ENCODE results near the gene EIF4A2. TPM values are rescaled to one million over a fixed set of nuclear protein-coding genes. Genes with fewer than 3 reads are reported as not detected.
A peak's percentile ranks its signal among the peaks of the same experiment; 100 is the strongest.

Gene EIF4A2
- polyA plus RNA-seq (ENCODE audit: insufficient read length in 3 of 3), result 100 to 1,000 TPM; 718 to 864 (median 851) TPM
- long read RNA-seq, donor 1, full-length matches to known transcripts, result 297 of 411 reads
- long read RNA-seq, donor 1, partial matches to known transcripts, result 32 of 411 reads
- long read RNA-seq, donor 1, other reads (novel, unspliced or antisense), result 82 of 411 reads
- long read RNA-seq, donor 2, transcript EIF4A2-205 (11 exons, 1,889 nt), result minor isoform, 83 of 443 reads
- long read RNA-seq, donor 2, transcript EIF4A2-201 (11 exons, 1,919 nt), result major isoform, 205 of 443 reads
- long read RNA-seq, donor 2, transcript EIF4A2-207 (10 exons, 1,729 nt), result minor isoform, 15 of 443 reads
- long read RNA-seq, donor 2, transcript EIF4A2-203 (10 exons, 1,751 nt), result minor isoform, 39 of 443 reads
- long read RNA-seq, donor 2, partial matches to known transcripts, result 66 of 443 reads
- long read RNA-seq, donor 2, other reads (novel, unspliced or antisense), result 13 of 443 reads
- long read RNA-seq, donor 3, transcript EIF4A2-201 (11 exons, 1,919 nt), result major isoform, 138 of 310 reads
- long read RNA-seq, donor 3, transcript EIF4A2-205 (11 exons, 1,889 nt), result minor isoform, 63 of 310 reads
- long read RNA-seq, donor 3, transcript EIF4A2-203 (10 exons, 1,751 nt), result minor isoform, 33 of 310 reads
- long read RNA-seq, donor 3, transcript EIF4A2-208 (4 exons, 600 nt), result minor isoform, 11 of 310 reads
- long read RNA-seq, donor 3, partial matches to known transcripts, result 37 of 310 reads
- long read RNA-seq, donor 3, other reads (novel, unspliced or antisense), result 6 of 310 reads
- long read RNA-seq, donor 4, transcript EIF4A2-207 (10 exons, 1,729 nt), result minor isoform, 20 of 322 reads
- long read RNA-seq, donor 4, transcript EIF4A2-203 (10 exons, 1,751 nt), result minor isoform, 32 of 322 reads
- long read RNA-seq, donor 4, transcript EIF4A2-201 (11 exons, 1,919 nt), result major isoform, 155 of 322 reads
- long read RNA-seq, donor 4, transcript EIF4A2-205 (11 exons, 1,889 nt), result minor isoform, 53 of 322 reads
- long read RNA-seq, donor 4, partial matches to known transcripts, result 23 of 322 reads
- long read RNA-seq, donor 4, other reads (novel, unspliced or antisense), result 17 of 322 reads
- long read RNA-seq, donor 5, transcript EIF4A2-201 (11 exons, 1,919 nt), result major isoform, 83 of 140 reads
- long read RNA-seq, donor 5, transcript EIF4A2-205 (11 exons, 1,889 nt), result minor isoform, 24 of 140 reads
- long read RNA-seq, donor 5, transcript EIF4A2-203 (10 exons, 1,751 nt), result minor isoform, 7 of 140 reads
- long read RNA-seq, donor 5, transcript EIF4A2-207 (10 exons, 1,729 nt), result minor isoform, 5 of 140 reads
- long read RNA-seq, donor 5, partial matches to known transcripts, result 6 of 140 reads
- long read RNA-seq, donor 5, other reads (novel, unspliced or antisense), result 5 of 140 reads
- long read RNA-seq, donor 6, transcript EIF4A2-201 (11 exons, 1,919 nt), result major isoform, 153 of 436 reads
- long read RNA-seq, donor 6, transcript EIF4A2-205 (11 exons, 1,889 nt), result minor isoform, 56 of 436 reads
- long read RNA-seq, donor 6, transcript EIF4A2-203 (10 exons, 1,751 nt), result minor isoform, 42 of 436 reads
- long read RNA-seq, donor 6, transcript EIF4A2-207 (10 exons, 1,729 nt), result minor isoform, 19 of 436 reads
- long read RNA-seq, donor 6, partial matches to known transcripts, result 63 of 436 reads
- long read RNA-seq, donor 6, other reads (novel, unspliced or antisense), result 82 of 436 reads
- long read RNA-seq, donor 7, transcript EIF4A2-207 (10 exons, 1,729 nt), result minor isoform, 15 of 273 reads
- long read RNA-seq, donor 7, transcript EIF4A2-205 (11 exons, 1,889 nt), result minor isoform, 54 of 273 reads
- long read RNA-seq, donor 7, transcript EIF4A2-201 (11 exons, 1,919 nt), result major isoform, 125 of 273 reads
- long read RNA-seq, donor 7, transcript EIF4A2-203 (10 exons, 1,751 nt), result minor isoform, 27 of 273 reads
- long read RNA-seq, donor 7, partial matches to known transcripts, result 18 of 273 reads
- long read RNA-seq, donor 7, other reads (novel, unspliced or antisense), result 7 of 273 reads
- long read RNA-seq, donor 8, transcript EIF4A2-205 (11 exons, 1,889 nt), result minor isoform, 21 of 117 reads
- long read RNA-seq, donor 8, transcript EIF4A2-203 (10 exons, 1,751 nt), result minor isoform, 8 of 117 reads
- long read RNA-seq, donor 8, transcript EIF4A2-201 (11 exons, 1,919 nt), result major isoform, 71 of 117 reads
- long read RNA-seq, donor 8, partial matches to known transcripts, result 0 of 117 reads
- long read RNA-seq, donor 8, other reads (novel, unspliced or antisense), result 5 of 117 reads
- long read RNA-seq, donor 9, transcript EIF4A2-207 (10 exons, 1,729 nt), result minor isoform, 15 of 410 reads
- long read RNA-seq, donor 9, transcript EIF4A2-205 (11 exons, 1,889 nt), result minor isoform, 64 of 410 reads
- long read RNA-seq, donor 9, transcript EIF4A2-203 (10 exons, 1,751 nt), result minor isoform, 33 of 410 reads
- long read RNA-seq, donor 9, transcript EIF4A2-201 (11 exons, 1,919 nt), result major isoform, 197 of 410 reads
- long read RNA-seq, donor 9, partial matches to known transcripts, result 47 of 410 reads
- long read RNA-seq, donor 9, other reads (novel, unspliced or antisense), result 19 of 410 reads
- long read RNA-seq, donor 10, full-length matches to known transcripts, result 225 of 303 reads
- long read RNA-seq, donor 10, partial matches to known transcripts, result 66 of 303 reads
- long read RNA-seq, donor 10, other reads (novel, unspliced or antisense), result 12 of 303 reads
- long read RNA-seq, donor 11, transcript EIF4A2-208 (4 exons, 600 nt), result minor isoform, 6 of 169 reads
- long read RNA-seq, donor 11, transcript EIF4A2-205 (11 exons, 1,889 nt), result minor isoform, 31 of 169 reads
- long read RNA-seq, donor 11, transcript EIF4A2-201 (11 exons, 1,919 nt), result major isoform, 84 of 169 reads
- long read RNA-seq, donor 11, transcript EIF4A2-203 (10 exons, 1,751 nt), result minor isoform, 15 of 169 reads
- long read RNA-seq, donor 11, partial matches to known transcripts, result 24 of 169 reads
- long read RNA-seq, donor 11, other reads (novel, unspliced or antisense), result 0 of 169 reads
- long read RNA-seq, donor 12, full-length matches to known transcripts, result 359 of 477 reads
- long read RNA-seq, donor 12, partial matches to known transcripts, result 84 of 477 reads
- long read RNA-seq, donor 12, other reads (novel, unspliced or antisense), result 34 of 477 reads
- long read RNA-seq, donor 13, transcript EIF4A2-207 (10 exons, 1,729 nt), result minor isoform, 8 of 150 reads
- long read RNA-seq, donor 13, transcript EIF4A2-201 (11 exons, 1,919 nt), result major isoform, 44 of 150 reads
- long read RNA-seq, donor 13, transcript EIF4A2-205 (11 exons, 1,889 nt), result minor isoform, 27 of 150 reads
- long read RNA-seq, donor 13, transcript EIF4A2-203 (10 exons, 1,751 nt), result minor isoform, 18 of 150 reads
- long read RNA-seq, donor 13, partial matches to known transcripts, result 12 of 150 reads
- long read RNA-seq, donor 13, other reads (novel, unspliced or antisense), result 23 of 150 reads
- long read RNA-seq, donor 14, result 0 reads
- long read RNA-seq, donor 15, full-length matches to known transcripts, result 374 of 574 reads
- long read RNA-seq, donor 15, partial matches to known transcripts, result 150 of 574 reads
- long read RNA-seq, donor 15, other reads (novel, unspliced or antisense), result 50 of 574 reads
- long read RNA-seq, donor 16, transcript EIF4A2-201 (11 exons, 1,919 nt), result major isoform, 186 of 426 reads
- long read RNA-seq, donor 16, transcript EIF4A2-207 (10 exons, 1,729 nt), result minor isoform, 17 of 426 reads
- long read RNA-seq, donor 16, transcript EIF4A2-205 (11 exons, 1,889 nt), result minor isoform, 63 of 426 reads
- long read RNA-seq, donor 16, transcript EIF4A2-203 (10 exons, 1,751 nt), result minor isoform, 27 of 426 reads
- long read RNA-seq, donor 16, partial matches to known transcripts, result 75 of 426 reads
- long read RNA-seq, donor 16, other reads (novel, unspliced or antisense), result 24 of 426 reads

DNA sequence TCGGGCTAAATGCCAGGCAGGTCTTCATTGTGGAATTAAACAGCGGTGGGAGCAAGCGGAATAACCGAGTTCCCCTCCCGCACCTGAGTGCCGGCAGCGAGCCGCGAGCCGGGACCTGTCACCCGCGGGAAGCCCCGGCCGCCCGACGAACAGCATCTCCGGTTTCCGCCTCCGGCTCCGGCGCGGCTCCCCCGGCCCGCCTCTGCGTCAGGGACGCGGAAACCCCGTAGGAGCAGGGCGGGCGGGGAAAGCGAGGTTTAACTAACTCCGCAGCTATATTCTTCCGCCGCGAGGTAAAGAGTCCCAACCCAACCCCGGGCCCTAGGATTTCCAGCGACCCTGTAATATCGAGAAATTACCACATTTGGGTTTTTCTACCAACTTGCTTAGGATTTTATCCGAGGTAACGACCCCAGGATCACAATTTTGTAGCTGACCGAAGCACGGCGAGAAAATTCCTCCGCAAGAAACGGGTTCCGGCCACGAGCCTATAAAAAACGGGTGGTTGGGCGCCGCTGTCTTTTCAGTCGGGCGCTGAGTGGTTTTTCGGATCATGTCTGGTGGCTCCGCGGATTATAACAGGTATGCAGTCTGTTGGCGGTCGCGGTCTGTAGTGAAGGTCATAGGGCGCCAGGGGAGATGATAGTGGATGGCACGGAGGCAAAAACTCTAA lies at the start of gene EIF4A2:
Gene EIF4A2, plus strand, starts transcription at position 520 of the 673 bp plus-strand sequence. Its CDS starts 34 bp downstream, at position 554.
- DNase-seq, result peak; percentile 91

DNA sequence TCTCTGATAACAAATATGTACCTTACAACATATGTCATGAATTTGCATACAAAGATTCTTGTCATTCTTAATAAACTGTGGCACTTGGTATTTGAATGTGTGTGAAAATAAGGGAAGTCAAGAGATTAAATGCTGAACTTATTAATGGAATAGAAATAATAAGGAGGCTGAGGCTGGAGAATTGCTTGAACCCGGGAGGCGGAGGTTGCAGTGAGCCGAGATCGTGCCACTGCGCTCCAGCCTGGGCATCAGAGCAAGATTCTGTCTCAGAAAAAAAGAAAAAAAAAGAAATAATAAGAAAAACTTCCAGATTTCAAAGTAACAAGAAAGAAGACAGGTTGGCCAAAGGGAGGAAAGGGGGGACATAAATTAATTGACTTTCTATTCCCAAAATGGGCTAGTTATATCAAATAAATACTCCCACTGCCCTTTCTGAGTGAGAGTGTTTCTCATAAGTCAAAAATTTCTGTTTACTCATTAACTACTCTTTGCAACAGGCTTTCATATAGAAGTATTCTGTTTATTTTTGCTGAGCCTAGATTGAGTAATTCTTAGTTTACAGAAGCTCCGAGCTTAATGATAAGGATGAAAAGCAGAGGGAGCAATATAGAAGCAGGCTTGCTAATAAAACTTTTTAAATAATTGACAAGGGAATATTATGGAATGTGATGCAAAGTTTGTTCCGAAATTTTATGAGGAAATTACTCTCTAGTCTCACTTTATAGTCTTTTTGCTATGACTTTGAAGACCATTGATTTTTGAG lies 40.6 kb upstream of the EIF4A2 start:
- no peak for DNase-seq

DNA sequence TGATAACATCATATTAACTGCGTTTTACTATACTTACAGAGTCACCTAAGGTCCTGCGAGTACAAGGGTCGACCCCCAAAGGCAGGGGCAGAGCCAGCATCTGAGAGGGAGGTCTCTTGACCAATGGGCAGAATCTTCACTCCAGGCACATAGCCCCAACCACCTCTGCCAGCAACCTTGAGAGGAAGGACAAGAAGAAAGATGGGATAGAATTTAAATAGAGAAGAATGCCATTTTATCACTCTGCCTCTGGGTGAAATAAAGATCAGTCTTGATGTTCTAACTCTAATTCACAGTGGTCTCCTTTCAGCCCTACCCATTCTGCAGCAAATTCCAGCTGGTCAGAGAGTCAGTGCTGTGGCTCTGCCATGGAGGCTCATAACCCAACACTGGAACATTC lies 39.7 kb upstream of the EIF4A2 start:
- DNase-seq, result no peak

DNA sequence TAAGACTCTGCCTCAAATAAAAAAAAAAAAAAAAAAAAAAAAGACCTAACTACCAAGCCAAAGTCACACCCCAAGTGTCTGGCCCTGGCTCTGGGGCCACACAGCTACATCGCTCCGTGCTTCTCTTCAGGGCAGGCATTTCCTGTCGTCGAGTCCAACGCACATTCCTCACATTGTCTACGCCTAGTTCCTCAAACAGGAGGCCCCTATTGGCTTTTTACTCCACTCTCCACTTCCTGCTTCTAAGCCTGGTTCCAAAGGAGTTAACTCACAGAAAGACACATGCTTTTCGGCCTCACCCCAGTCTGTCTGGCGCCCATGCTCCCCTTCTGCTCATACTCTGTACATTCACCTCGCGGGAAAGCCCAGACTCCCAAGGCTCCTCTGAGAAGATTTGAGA lies 37.4 kb upstream of the EIF4A2 start:
- DNase-seq, result no peak

DNA sequence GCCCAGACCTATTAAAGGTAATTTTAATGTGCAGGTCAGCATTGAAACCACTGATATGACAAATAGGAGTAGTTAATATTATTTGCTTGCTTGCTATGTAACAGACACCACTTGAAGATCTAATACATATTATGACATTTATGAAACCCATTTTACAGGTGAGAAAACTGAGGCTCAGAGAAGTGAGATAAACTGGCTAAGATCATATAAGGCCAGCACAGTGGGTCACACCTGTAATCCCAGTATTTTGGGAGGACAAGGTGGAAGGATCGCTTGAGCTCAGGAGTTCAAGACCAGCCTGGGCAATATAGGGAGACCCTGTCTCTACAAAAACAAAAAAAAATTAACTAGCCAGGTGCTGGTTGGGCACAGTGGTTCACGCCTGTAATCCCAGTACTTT lies 33.1 kb upstream of the EIF4A2 start:
- no peak for DNase-seq

DNA sequence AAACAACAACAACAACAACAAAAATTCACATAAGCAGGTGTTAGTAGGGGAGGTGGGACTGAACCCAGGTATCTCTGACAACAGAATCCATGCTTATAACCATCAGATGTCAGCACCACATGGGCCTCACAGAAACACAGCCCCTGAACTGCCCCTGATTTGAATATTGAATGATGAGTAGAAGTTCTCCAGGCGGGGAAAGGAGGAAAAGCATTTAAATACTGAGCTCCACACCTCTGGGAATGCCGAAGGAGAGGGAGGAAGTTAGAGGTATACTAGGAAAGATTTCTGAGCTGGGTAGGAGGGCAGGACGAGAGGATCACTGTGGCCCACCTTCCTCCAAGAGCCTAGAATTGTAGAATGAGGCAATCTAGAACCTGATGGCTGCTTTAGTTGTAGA lies 31.9 kb upstream of the EIF4A2 start:
- no peak for DNase-seq

DNA sequence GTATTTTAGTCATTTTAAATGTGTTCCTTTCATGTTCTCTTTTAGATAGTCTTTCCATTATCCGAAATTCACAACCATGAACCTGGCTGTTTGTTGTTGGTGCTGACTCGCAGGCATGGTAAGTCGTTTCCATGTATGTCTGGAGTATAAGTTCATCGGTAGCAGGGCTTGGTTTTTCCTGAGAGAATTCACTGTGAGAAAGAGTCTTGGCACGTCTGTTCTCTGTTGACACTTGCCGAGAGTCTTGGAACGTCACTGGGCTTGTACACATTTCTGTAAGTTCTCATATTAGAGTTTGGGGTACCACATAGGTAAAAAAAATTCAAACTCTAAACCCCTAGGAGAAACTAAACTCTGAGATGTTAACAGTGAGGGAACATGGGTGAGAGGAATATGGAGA lies 29.4 kb upstream of the EIF4A2 start:
- no peak for DNase-seq

DNA sequence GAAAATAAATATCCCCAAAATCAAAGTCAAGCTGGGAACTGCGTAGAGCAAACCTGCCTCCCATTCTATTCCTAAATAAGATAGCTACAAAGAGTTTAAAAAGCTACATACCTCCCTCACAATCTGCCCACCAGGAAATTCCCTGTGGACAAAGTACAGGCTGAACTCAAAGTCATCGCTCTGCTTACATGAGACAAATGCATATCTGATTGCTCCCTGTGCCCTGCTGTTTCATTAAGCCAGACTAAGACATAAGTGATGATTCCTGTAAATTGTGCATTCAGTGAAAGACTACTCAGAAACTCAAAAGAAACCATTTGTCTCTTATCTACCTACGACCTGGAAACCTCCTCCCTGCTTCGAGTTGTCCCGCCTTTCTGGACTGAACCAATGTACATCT lies 28.5 kb upstream of the EIF4A2 start:
- DNase-seq, result no peak

DNA sequence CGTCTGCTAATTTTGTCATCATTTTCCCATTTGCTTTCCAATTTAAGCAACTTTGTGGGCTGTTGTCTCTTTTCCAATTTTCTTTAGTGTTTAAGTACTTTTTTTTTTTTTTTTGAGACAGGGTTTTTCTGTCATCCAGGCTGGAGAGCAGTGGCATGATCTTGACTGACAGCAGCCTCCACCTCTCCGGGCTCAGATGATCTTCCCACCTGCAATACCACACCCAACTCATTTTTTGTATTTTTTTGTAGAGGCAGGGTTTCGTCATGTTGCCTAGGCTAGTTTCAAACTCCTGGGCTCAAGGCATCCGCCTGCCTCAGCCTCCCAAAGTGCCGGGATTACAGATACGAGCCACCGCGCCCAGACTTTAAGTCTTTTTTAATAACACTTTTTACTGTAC lies 26.2 kb upstream of the EIF4A2 start:
- no peak for DNase-seq

DNA sequence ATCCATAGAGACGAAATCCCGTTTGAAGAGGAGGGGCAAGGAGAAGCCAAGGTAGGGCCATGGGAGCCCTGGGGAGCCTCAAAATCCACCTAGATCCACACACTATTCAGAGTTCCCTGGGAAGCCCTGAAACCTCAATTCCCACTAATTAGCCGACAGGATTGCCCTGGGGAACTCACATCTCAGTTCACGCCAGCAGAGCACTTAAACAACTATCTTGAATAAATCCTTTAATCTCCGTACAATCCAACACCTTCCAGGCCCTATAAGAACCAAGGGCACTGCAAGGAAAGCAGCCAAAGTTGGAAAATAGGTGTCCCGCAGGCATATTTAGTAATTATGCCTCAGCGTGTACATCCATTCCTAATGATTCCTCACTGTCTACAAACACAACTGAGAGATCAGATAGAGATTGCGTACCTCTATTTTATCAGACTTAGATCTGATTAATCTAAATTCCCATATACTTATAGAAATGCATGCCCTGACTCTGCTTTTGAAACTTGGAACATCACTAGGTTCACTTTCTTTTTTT lies 25.6 kb upstream of the EIF4A2 start:
- no peak for DNase-seq

DNA sequence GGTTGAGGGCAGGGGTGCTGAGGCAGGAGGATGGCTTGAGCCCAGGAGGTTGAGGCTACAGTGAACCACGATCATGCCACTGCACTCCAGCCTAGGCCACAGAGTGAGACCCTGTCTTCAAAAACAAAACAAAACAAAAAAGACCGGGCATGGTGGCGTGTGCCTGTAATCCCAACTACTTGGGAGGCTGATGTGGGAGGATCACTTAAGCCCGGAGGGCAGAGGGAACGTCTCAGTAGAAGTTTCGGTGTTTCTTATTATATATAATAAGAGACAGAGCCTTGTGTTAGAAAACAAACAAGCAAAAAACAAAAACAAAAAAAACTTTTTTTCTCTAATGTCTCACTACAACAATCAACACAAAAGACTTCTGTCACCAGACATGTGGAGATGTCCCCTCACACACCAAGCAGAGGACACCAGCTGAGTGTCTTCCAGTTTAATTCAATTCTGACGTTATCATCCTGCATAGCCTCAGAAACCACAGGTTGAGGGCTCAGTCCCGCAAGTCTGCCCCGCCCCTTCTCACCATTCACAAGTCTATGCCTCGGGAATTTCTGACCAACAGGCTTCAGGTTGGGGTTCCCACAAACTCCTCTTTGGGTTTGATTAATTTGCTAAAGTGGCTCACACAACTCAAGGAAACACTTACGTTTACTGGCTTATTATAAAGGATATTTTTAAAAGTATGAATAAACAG lies 24.0 kb upstream of the EIF4A2 start:
- no peak for DNase-seq

DNA sequence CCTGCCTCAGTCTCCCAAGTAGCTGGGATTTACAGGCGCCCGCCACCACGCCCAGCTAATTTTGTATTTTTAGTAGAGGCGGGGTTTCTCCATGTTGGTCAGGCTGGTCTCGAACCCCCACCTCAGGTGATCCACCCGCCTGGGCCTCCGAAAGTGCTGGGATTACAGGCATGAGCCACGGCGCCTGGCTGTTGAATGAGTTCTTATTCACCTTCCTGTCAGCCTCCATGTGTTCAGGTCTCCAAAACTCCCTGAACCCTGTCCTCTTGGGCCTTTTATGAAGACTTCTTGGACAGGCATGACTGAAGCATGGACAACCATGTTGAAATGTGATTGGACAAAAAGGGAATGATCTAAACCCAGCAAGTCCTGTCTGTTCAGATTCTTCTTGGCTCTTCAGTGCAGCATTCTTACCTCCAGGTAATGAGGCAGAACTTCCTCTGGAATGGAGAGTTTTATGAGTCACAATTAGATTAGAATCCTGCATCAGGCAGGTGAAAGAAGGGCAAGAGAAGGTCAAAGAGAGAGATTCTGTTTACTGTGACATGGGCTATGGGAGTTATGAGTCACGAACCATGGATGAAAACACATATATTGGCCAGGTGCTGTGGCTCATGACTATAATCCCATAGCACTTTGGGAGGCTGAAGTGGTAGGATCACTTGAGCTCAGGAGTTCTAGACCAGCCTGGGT lies 23.1 kb upstream of the EIF4A2 start:
- no peak for DNase-seq

DNA sequence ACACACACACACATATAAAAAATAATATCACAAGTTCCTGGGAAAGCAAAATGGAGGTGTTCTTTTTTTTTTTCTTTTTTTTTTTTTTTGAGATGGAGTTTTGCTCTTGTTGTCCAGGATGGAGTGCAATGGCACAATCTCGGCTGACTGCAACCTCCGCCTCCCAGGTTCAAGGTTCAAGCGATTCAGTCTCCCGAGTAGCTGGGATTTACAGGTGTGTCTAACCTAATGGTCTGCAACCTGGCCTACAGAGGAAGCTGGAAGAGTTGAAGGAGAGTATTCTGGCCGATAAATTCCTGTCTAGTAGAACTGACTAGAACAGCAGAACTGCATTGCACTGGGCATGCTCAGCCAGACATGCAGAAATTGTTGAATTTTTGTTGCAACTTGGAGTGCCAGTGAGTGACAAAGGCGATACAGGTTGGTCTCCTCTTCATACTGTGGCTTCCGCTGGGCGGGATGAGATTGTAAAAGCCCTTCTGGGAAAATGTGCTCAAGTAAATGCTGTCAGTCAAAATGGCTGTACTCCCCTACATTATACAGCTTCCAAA lies 22.4 kb upstream of the EIF4A2 start:
- no peak for DNase-seq
